Calu3 (cell line): ENCODE results near the gene EID2B. TPM values are rescaled to one million over a fixed set of nuclear protein-coding genes. Genes with fewer than 3 reads are reported as not detected.

Source experiments
- BruUV-seq: library from RNA; stranded (reverse); fragments of 400-500 nt; replicated peaks from 2 replicates; lab custom pipeline; 2021; lab: Mats Ljungman, UMichigan
- CTCF ChIA-PET: fragments of 300-600 bp; sonication (Branson Sonifier 250); formaldehyde crosslinking; loops from one replicate; lab custom pipeline; 2022; ENCODE audit warnings: antibody characterized with exemption; lab: Charles Lee
- DNase-seq: peaks from one replicate; pipeline ENCODE4 v3.0.0; 2022
- H3K27ac Mint-ChIP-seq: one replicate; pipeline ENCODE4 v1.8.0; 2022; ENCODE audit warnings: mixed read lengths; ENCODE audit not compliant: unreplicated experiment
- H3K27me3 Mint-ChIP-seq: one replicate; pipeline ENCODE4 v1.8.0; 2022; ENCODE audit warnings: mixed read lengths; ENCODE audit not compliant: unreplicated experiment
- H3K36me3 Mint-ChIP-seq: one replicate; pipeline ENCODE4 v1.8.0; 2022; ENCODE audit warnings: mild to moderate bottlenecking, moderate library complexity, mixed read lengths; ENCODE audit not compliant: insufficient read depth, unreplicated experiment
- H3K4me1 Mint-ChIP-seq: one replicate; pipeline ENCODE4 v1.8.0; 2022; ENCODE audit warnings: mild to moderate bottlenecking, low read depth, mixed read lengths; ENCODE audit not compliant: unreplicated experiment
- H3K4me3 Mint-ChIP-seq: one replicate; pipeline ENCODE4 v1.8.0; 2022; ENCODE audit warnings: mild to moderate bottlenecking, low read depth, moderate library complexity, mixed read lengths; ENCODE audit not compliant: unreplicated experiment
- H3K9me3 Mint-ChIP-seq: one replicate; pipeline ENCODE4 v1.8.0; 2022; ENCODE audit warnings: low read depth, mixed read lengths; ENCODE audit not compliant: unreplicated experiment
- intact Hi-C: fragments of 100-400 bp; cut with micrococcal nuclease; formaldehyde crosslinking; loops from one replicate; pipeline ENCODE4 v1.10.0; 2022; ENCODE audit not compliant: unreplicated experiment
- total RNA-seq: library from RNA; stranded (reverse); gene quantifications from 2 replicates; pipeline ENCODE4 v1.2.3, GENCODE V29; 2022
- TF ChIP-seq, protein P1 (sequence below): fragments of 200-600 bp; IDR thresholded peaks from one replicate; pipeline ENCODE4 v1.8.0; 2022; ENCODE audit warnings: antibody characterized with exemption; ENCODE audit not compliant: unreplicated experiment

The EID2B gene
- total RNA-seq, 1 experiment from 2014 or later, result 3.3 TPM

GRCh38 chr19:39489756-39490155 lies 42.9 kb downstream of the EID2B start:
- DNase-seq, result no peak
- Mint-ChIP-seq H3K4me1 (no peaks in the 10 kb centered on the region), H3K27me3 (no peaks in the 10 kb centered on the region), H3K36me3 (peaks cover 48% of the 10 kb centered on the region), H3K9me3 (no peaks in the 10 kb centered on the region), H3K27ac (no peak overlapping the region), H3K4me3 (no peak overlapping the region)
- BruUV-seq, result no TSS peak
- TF ChIP-seq, protein P1, sequence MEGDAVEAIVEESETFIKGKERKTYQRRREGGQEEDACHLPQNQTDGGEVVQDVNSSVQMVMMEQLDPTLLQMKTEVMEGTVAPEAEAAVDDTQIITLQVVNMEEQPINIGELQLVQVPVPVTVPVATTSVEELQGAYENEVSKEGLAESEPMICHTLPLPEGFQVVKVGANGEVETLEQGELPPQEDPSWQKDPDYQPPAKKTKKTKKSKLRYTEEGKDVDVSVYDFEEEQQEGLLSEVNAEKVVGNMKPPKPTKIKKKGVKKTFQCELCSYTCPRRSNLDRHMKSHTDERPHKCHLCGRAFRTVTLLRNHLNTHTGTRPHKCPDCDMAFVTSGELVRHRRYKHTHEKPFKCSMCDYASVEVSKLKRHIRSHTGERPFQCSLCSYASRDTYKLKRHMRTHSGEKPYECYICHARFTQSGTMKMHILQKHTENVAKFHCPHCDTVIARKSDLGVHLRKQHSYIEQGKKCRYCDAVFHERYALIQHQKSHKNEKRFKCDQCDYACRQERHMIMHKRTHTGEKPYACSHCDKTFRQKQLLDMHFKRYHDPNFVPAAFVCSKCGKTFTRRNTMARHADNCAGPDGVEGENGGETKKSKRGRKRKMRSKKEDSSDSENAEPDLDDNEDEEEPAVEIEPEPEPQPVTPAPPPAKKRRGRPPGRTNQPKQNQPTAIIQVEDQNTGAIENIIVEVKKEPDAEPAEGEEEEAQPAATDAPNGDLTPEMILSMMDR, result no peak
- CTCF ChIA-PET, result no interaction called here
- intact Hi-C loops, result no loop called here

- Mint-ChIP-seq H3K4me1 (peaks cover 26% of the 10 kb centered on the region), H3K9me3 (no peaks in the 10 kb centered on the region), H3K27ac (no peak overlapping the region), H3K27me3 (no peaks in the 10 kb centered on the region), H3K4me3 (no peak overlapping the region), H3K36me3 (peaks cover 48% of the 10 kb centered on the region)
- no TSS peak for BruUV-seq
- TF ChIP-seq, protein P1, result no peak
- CTCF ChIA-PET, result no interaction called here
- DNase-seq, result no peak
- intact Hi-C loops, result no loop called here
These were observed 49.5 kb downstream of the EID2B start for GRCh38 chr19:39483141-39483540.

DNA sequence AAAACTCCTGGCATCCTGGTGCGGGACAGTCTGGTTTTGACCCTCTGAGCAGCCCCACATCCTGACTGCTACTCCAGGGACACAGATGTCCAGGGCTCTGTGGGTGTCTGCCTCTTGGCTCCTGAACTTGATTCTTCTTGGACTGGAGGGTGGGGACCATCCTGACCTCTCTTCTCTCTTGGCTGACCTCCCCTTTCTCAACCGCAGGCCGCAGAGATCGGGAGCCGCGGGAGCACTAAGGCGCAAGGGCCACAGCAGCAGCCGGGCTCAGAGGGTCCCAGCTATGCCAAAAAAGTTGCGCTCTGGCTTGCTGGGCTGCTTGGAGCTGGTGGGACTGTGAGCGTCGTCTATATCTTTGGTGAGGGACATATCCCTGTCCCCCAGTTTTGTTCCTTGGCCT lies 51.0 kb downstream of the EID2B start:
- TF ChIP-seq, protein P1, result no peak
- no TSS peak for BruUV-seq
- Mint-ChIP-seq H3K4me1 (peaks cover 26% of the 10 kb centered on the region), H3K27me3 (no peaks in the 10 kb centered on the region), H3K27ac (peak overlapping the region; percentile 77), H3K9me3 (no peaks in the 10 kb centered on the region), H3K36me3 (peaks cover 46% of the 10 kb centered on the region), H3K4me3 (peak overlapping the region; percentile 99)
- intact Hi-C loops, result no loop called here
- CTCF ChIA-PET, result no interaction called here
- no peak for DNase-seq

DNA sequence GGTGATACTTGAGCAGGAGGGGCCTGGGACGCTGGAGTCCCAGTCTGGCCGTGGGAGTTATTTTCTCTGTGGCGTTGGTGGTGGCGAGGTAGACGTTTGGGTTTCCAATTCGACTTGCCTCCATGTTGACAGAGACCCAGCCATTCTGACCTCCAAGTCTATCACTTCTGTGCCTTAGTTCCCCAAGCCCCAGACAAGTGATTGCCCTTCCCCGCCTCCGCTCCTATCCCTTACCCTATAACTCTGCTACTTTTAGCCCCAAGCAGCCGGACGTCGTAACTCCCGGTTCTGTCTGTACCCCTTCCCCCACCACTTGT lies 51.5 kb downstream of the EID2B start:
- no peaks in the 10 kb centered on the region for H3K27me3 Mint-ChIP-seq
- H3K27ac Mint-ChIP-seq, result peak overlapping the region; percentile 77
- CTCF ChIA-PET, result interaction anchor here (0.6 to 0.7 kb wide), 3 partner anchors 20 to 1827 kb away, joined by 3 to 9 read pairs (median 3); no protein-coding TSS in a partner anchor
- H3K4me1 Mint-ChIP-seq, result peaks cover 26% of the 10 kb centered on the region
- peak overlapping the region; percentile 99 for H3K4me3 Mint-ChIP-seq
- TSS peak; percentile 33 for BruUV-seq
- DNase-seq, result no peak
- intact Hi-C loops, result no loop called here
- H3K36me3 Mint-ChIP-seq, result peaks cover 46% of the 10 kb centered on the region
- TF ChIP-seq, protein P1, result no peak
- no peaks in the 10 kb centered on the region for H3K9me3 Mint-ChIP-seq

Other genes starting within 250 kb of the EID2B start
- gene IFNL1, start 236.4 kb downstream of the EID2B start, total RNA-seq, result 1.0 and 1.1 TPM in 2 replicates
- gene LRFN1, start 212.0 kb downstream of the EID2B start, total RNA-seq, result 4.0 and 5.6 TPM in 2 replicates
- not detected in 2 replicates for gene GMFG, start 196.8 kb downstream of the EID2B start, total RNA-seq
- 214 and 237 TPM in 2 replicates for gene SAMD4B, start 190.4 kb downstream of the EID2B start, total RNA-seq
- gene PAF1, start 141.7 kb downstream of the EID2B start, total RNA-seq, result 64.3 and 72.7 TPM in 2 replicates
- 56.8 and 66.6 TPM in 2 replicates for gene MED29, start 141.5 kb downstream of the EID2B start, total RNA-seq
- 70.8 and 107 TPM in 2 replicates for gene ZFP36, start 126.0 kb downstream of the EID2B start, total RNA-seq
- 64.1 and 65.3 TPM in 2 replicates for gene PLEKHG2, start 120.2 kb downstream of the EID2B start, total RNA-seq
- gene RPS16, start 96.9 kb downstream of the EID2B start, total RNA-seq, result 1,912 and 1,929 TPM in 2 replicates
- 158 and 189 TPM in 2 replicates for gene SUPT5H, start 87.3 kb downstream of the EID2B start, total RNA-seq
- 110 and 116 TPM in 2 replicates for gene TIMM50, start 52.0 kb downstream of the EID2B start, total RNA-seq
- gene DLL3, start 33.9 kb downstream of the EID2B start, total RNA-seq, result 0.19 and 0.42 TPM in 2 replicates
- gene SELENOV, start 17.7 kb downstream of the EID2B start, total RNA-seq, result not detected in 2 replicates
- gene EID2, start 7.3 kb upstream of the EID2B start, total RNA-seq, result 14.6 and 17.5 TPM in 2 replicates
- gene LGALS13, start 69.7 kb upstream of the EID2B start, total RNA-seq, result not detected in 2 replicates
- not detected in 2 replicates for gene LGALS16, start 123.1 kb upstream of the EID2B start, total RNA-seq
- gene LGALS14, start 171.6 kb upstream of the EID2B start, total RNA-seq, result not detected in 2 replicates
- gene CLC, start 205.2 kb upstream of the EID2B start, total RNA-seq, result not detected in 2 replicates
- gene LEUTX, start 246.0 kb upstream of the EID2B start, total RNA-seq, result not detected in 2 replicates